Measurements from ENCODE around the gene SLC4A8. TPM values are rescaled to one million over a fixed set of nuclear protein-coding genes. Genes with fewer than 3 reads are reported as not detected.

SLC4A8 gene
- polyA plus RNA-seq, 1 experiment, result 6.6 TPM

- Histone ChIP-seq H3K27me3 (ENCODE audit: control insufficient read depth, insufficient read depth, low read length) (peaks cover 3% of the 10 kb centered on the region), H3K9me3 (ENCODE audit: control insufficient read depth, insufficient read depth, low read length) (no peaks in the 10 kb centered on the region), H3K27ac (ENCODE audit: low read depth, low read length) (no peak overlapping the region), H3K4me3 (ENCODE audit: low read depth, low read length) (no peak overlapping the region)
- POLR2A ChIA-PET, result no interaction called here
- TF ChIP-seq CTCF (IDR thresholded peaks at IDR 0.05; ENCODE audit: low read depth, low read length), result no peak
- CTCF ChIA-PET, result no interaction called here
- no peak for DNase-seq (ENCODE audit: low read depth, low spot score)
Observed at GRCh38 chr12:51547606-51548005, 123.0 kb downstream of the SLC4A8 start.

- no peak for TF ChIP-seq CTCF (IDR thresholded peaks at IDR 0.05; ENCODE audit: low read depth, low read length)
Observed at GRCh38 chr12:51548241-51548640, 123.6 kb downstream of the SLC4A8 start.

DNA sequence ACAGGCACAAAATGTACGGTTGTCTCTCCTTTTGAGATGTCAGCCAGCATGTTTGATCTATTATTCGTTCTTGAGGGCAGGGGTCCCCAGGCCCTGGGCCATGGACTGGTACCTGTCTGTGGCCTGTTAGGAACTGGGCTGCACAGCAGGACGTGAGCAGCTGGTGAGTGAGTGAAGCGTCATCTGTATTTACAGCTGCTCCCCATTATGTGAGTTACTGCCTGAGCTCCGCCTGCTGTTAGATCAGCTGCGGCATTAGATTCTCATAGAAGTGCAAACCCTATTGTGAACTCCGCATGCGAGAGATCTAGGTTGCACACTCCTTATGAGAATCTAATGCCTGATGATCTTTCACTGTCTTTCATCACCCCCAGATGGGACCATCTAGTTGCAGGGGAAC, 125.0 kb downstream of the SLC4A8 start:
- Histone ChIP-seq H3K4me3 (ENCODE audit: low read depth, low read length) (no peak overlapping the region), H3K27me3 (ENCODE audit: control insufficient read depth, insufficient read depth, low read length) (peaks cover 9% of the 10 kb centered on the region), H3K9me3 (ENCODE audit: control insufficient read depth, insufficient read depth, low read length) (peaks cover 2% of the 10 kb centered on the region; the same call in 1 of the 2 replicates), H3K27ac (ENCODE audit: low read depth, low read length) (no peak overlapping the region)
- no peak for DNase-seq (ENCODE audit: low read depth, low spot score)
- TF ChIP-seq CTCF (IDR thresholded peaks at IDR 0.05; ENCODE audit: low read depth, low read length), result no peak
- POLR2A ChIA-PET, result no interaction called here
- CTCF ChIA-PET, result interaction anchor here (0.8 to 1.0 kb wide), 2 partner anchors 17 to 125 kb away, joined by 3 read pairs; partner anchors contain the start of gene SLC4A8

More at GRCh38 chr12:51548241-51548640, 123.6 kb downstream of the SLC4A8 start:
- ChIA-PET POLR2A (no interaction called here), CTCF (no interaction called here)
- H3K27me3 ChIP-seq (ENCODE audit: control insufficient read depth, insufficient read depth, low read length), result peaks cover 3% of the 10 kb centered on the region
- DNase-seq (ENCODE audit: low read depth, low spot score), result no peak
- H3K27ac ChIP-seq (ENCODE audit: low read depth, low read length), result no peak overlapping the region
- H3K9me3 ChIP-seq (ENCODE audit: control insufficient read depth, insufficient read depth, low read length), result no peaks in the 10 kb centered on the region
- H3K4me3 ChIP-seq (ENCODE audit: low read depth, low read length), result no peak overlapping the region

Other genes starting within 250 kb of the SLC4A8 start
- 3.1 and 4.2 TPM in 2 replicates for gene POU6F1, start 206.8 kb upstream of the SLC4A8 start, polyA plus RNA-seq (2011; rRNA removed)
- gene DAZAP2, start 186.0 kb upstream of the SLC4A8 start, polyA plus RNA-seq (2011; rRNA removed), result 285 and 333 TPM in 2 replicates
- 31.4 and 38.2 TPM in 2 replicates for gene SMAGP, start 154.4 kb upstream of the SLC4A8 start, polyA plus RNA-seq (2011; rRNA removed)
- 0.04 TPM in 1 of 2 replicates, not detected in the other for gene BIN2, start 100.7 kb upstream of the SLC4A8 start, polyA plus RNA-seq (2011; rRNA removed)
- gene CELA1, start 78.2 kb upstream of the SLC4A8 start, polyA plus RNA-seq (2011; rRNA removed), result 0.74 and 0.79 TPM in 2 replicates
- gene GALNT6, start 33.4 kb upstream of the SLC4A8 start, polyA plus RNA-seq (2011; rRNA removed), result 31.1 and 32.1 TPM in 2 replicates
- 9.6 and 12.5 TPM in 2 replicates for gene SCN8A, start 166.4 kb downstream of the SLC4A8 start, polyA plus RNA-seq (2011; rRNA removed)